22Rv1 (cell line): ENCODE results near the gene IL20RB.
"Not testable (repeated sequence)": the region's sequence is repeated elsewhere in the genome, so short reads cannot be mapped to it uniquely, and the experiment has no call there.

Experiments used
- H3K27ac ChIP-seq: fragments of 450-650 bp; 2 replicates; pipeline ENCODE4 v1.5.1; 2017
- ZFX ChIP-seq: fragments of 450-650 bp; IDR thresholded peaks from 2 replicates; pipeline ENCODE4 v1.6.1; 2017; ENCODE audit warnings: antibody characterized with exemption, borderline replicate concordance
- TF ChIP-seq, protein P1 (sequence below): fragments of 450-650 bp; IDR thresholded peaks from 2 replicates; pipeline ENCODE4 v1.5.1; 2017; ENCODE audit warnings: mild to moderate bottlenecking

The IL20RB gene

DNA sequence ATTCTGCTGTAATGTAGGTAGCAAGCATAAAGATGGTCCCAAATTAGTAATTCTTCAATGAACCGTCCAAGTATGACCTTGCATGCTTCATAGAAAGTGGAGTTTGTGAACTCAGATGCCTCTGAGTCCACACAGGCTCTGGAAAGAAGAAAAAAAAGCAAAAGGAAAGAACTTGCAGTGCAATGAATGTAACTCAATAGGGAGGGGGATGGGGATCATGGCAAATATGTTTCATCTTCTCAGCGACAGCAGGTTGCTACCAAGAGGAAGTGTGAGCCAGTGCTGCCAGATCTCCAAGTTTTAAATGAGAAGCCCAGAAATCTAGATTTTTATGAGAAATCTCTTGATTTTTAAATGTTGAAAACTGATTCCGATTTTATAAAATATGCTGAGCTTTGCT is 50.3 kb downstream of the IL20RB start:
- H3K27ac ChIP-seq = no peak overlapping the region
- TF ChIP-seq, protein P1, sequence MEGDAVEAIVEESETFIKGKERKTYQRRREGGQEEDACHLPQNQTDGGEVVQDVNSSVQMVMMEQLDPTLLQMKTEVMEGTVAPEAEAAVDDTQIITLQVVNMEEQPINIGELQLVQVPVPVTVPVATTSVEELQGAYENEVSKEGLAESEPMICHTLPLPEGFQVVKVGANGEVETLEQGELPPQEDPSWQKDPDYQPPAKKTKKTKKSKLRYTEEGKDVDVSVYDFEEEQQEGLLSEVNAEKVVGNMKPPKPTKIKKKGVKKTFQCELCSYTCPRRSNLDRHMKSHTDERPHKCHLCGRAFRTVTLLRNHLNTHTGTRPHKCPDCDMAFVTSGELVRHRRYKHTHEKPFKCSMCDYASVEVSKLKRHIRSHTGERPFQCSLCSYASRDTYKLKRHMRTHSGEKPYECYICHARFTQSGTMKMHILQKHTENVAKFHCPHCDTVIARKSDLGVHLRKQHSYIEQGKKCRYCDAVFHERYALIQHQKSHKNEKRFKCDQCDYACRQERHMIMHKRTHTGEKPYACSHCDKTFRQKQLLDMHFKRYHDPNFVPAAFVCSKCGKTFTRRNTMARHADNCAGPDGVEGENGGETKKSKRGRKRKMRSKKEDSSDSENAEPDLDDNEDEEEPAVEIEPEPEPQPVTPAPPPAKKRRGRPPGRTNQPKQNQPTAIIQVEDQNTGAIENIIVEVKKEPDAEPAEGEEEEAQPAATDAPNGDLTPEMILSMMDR = no peak
- no peak for TF ChIP-seq ZFX

DNA sequence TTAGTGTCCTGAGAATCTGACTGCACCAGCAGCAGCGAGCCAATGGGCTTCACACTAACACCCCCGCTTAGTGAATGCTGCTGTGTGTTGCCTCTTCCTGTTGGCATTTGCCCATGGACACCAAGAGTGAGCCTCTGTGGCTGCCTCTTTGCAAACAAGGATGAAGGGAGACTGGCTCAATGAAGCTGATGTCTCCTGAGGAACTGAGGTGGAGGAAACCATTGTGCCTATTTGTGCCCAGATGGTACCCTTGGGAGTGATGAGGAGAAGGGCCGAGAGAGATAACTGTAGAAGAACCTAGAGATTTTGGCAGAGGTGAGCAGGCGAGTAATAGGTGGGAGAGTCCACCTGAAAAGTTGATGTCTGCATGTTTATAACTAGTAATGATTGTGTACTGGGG is 51.2 kb downstream of the IL20RB start:
- no peak overlapping the region for H3K27ac ChIP-seq
- TF ChIP-seq ZFX = no peak
- TF ChIP-seq, protein P1 = no peak

DNA sequence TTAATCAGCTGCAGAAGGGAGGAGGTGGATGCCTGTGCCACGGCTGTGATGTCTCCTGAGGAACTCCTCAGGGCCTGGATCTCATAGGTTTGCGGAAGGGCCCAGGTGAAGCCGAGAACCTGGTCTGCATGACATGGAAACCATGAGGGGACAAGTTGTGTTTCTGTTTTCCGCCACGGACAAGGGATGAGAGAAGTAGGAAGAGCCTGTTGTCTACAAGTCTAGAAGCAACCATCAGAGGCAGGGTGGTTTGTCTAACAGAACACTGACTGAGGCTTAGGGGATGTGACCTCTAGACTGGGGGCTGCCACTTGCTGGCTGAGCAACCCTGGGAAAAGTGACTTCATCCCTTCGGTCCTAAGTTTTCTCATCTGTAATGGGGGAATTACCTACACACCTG is 52.4 kb downstream of the IL20RB start:
- no peak overlapping the region for H3K27ac ChIP-seq
- TF ChIP-seq, protein P1 = no peak
- TF ChIP-seq ZFX = no peak

DNA sequence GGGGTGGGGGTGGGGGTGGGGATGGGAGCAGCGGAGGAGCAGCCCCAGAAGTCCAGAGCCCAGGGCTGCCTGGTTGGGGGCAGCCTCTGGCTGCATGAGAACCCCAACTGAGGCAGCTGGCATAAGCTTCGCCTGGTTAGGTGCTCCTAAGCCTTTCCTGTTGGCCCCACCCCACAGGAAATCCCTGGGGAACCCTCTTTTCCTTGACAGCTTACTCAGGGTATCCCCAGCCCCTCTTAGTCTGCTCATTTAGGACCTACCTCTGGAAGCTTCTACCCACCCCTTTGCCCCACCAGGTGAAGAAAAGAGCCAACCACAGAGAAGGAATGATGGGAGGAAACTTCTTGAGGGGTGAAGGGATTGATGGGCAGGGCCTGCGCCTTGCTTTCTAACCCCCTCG is 53.4 kb downstream of the IL20RB start:
- TF ChIP-seq, protein P1 = no peak
- no peak for TF ChIP-seq ZFX
- no peak overlapping the region for H3K27ac ChIP-seq

DNA sequence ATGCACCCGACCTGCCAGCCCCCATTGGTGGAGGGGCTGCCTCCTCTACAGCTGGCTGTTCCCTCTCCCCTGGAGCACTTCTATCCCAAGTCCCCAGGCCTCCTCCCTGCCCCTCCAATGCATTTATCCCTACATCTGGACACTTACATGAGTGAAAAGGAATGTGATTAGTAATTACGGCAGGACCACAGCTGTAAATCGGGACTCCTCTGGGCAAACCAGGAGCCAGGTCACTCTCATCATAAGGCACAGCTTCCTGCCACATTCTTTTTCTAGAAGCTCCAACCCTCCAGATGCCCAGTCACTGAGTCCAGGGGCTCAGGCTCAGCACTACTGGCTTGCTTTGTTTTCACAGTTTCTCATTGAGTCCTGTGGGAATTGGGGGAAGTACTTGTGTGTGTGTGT is 54.3 kb downstream of the IL20RB start:
- no peak overlapping the region for H3K27ac ChIP-seq

DNA sequence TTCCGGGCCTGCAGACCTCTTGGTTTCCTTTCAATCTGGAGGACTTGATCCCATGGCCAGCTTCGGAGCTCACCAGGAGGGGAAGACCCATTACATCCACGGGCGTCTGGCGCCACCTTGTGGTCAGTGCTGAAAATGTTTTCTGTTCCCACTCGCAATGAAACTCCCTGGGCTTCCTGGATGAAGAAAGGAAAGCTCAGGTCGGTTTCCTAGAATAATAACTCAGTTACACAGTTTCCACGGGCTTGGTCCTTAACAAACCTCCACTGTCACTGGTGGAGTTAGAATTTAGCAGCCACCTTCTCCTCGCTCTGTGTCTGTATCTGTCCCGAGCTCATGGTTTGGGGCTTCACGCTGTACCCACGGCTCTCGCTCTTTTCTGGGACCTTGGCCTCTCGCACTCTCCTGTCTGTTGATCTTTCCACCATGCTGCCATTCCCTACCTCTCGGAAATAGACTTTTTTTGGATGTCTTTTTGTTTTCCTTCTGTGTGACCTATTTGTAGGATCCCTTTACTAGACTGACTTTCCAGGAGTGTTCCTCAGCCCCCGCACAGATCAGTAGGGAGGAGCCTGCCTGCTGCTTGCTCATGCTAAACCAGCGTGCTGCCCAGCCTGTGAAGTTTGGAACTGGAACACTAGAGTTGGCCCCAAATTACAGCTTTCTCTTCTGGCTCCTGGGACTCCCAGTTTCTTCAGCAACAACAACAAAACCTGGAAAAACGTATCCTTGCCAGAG is 56.3 kb downstream of the IL20RB start:
- no peak overlapping the region for H3K27ac ChIP-seq
- TF ChIP-seq, protein P1 = peak; percentile 85
- no peak for TF ChIP-seq ZFX

More for the DNA sequence above, 54.3 kb downstream of the IL20RB start:
- TF ChIP-seq, protein P1 = no peak
- TF ChIP-seq ZFX = no peak

DNA sequence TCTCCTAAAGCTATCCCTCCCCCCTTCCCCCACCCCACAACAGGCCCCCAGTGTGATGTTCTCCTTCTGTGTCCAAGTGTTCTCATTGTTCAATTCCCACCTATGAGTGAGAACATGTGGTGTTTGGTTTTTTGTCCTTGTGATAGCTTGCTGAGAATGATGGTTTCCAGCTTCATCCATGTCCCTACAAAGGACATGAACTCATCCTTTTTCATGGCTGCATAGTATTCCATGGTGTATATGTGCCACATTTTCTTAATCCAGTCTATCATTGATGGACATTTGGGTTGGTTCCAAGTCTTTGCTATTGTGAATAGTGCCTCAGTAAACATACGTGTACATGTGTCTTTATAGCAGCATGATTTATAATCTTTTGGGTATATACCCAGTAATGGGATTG is 59.5 kb downstream of the IL20RB start:
- H3K27ac ChIP-seq = not testable (repeated sequence)

DNA sequence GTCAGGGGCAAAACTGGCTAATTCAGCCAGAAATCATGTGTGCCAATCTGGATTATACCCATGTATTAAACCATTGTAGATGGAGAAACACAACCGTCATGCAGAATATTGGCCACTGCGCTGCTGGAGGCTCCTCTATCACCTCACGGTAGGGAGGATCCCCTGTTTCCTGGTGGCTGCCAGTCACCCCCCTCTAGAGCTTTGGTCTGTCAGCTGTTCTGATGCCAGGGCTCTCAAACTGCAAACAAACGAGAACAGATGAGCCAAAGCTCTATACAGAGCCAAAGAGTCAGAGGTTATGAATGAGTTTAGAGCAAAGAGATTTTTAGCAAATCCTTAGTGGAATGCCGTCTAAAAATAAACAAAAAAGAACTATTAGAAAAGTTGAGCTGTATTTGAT is 62.5 kb downstream of the IL20RB start:
- H3K27ac ChIP-seq = no peak overlapping the region
- TF ChIP-seq ZFX = no peak
- TF ChIP-seq, protein P1 = no peak
